Stimulated activated CD8-positive, alpha-beta memory T cell treated with anti-CD3 and anti-CD28 coated beads, Interleukin-15, amount 100 ng/mL, for 1 hour (primary cell): ENCODE measurements around the gene VPS13A.
"Not testable (repeated sequence)": the region's sequence is repeated elsewhere in the genome, so short reads cannot be mapped to it uniquely, and the experiment has no call there.

Source experiments
- DNase-seq: peaks from one replicate; pipeline ENCODE4 v3.0.0-alpha.2; 2020; ENCODE audit warnings: low read depth

The VPS13A gene

DNA sequence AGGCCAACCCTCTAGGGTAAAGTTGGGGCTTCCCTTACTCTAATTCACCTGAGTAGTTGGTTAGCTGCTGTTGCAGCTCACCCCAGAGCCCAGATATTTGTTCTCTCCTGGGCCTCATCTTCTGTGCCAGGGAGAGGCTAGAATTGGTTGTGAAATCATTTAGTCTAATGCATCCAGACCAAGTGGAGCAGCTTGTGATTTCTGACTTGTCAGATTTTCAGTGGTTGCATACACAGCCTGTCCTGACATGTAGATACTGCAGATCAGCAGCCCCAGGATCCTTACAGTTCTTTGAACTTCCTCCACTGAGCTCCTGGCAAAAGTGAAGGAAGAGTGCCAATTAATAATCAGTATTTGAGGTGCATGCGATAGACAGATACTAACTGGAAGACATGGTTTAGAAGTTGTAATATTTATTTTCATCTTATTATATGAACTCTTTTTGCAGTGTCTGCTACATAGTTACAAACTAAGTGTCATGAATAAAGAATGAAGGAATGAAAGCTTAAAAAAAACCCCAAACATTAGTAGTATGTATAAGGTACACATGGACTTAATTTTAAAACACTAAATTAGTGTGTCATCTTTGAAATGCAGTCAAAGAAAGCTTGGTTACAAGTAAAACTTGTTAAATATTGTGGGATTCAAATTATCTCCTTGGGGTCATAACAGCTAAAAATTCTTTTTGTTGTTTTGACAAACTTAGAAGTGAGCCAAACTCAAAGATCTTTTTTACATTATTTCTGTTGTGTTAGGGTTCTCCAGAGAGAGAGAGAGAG lies 128.5 kb downstream of the VPS13A start:
- no peak for DNase-seq

DNA sequence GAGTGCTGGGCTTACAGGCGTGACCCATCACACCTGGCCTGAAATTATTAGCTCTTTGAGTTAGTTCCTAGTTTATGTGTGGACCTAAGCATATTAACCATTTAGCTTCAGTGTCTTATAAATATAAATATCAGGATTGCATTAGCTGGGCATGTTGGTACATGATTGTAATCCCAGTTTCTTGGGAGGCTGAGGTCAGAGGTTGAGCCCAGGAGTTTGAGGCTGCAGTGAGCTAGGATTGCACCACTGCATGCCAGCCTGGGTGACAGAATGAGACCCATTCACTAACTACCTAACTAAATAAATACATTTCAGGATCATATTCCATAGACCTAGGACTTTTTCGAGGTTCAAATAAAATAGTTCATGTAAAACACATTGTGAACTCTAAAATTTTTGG lies 129.8 kb downstream of the VPS13A start:
- DNase-seq: no peak

DNA sequence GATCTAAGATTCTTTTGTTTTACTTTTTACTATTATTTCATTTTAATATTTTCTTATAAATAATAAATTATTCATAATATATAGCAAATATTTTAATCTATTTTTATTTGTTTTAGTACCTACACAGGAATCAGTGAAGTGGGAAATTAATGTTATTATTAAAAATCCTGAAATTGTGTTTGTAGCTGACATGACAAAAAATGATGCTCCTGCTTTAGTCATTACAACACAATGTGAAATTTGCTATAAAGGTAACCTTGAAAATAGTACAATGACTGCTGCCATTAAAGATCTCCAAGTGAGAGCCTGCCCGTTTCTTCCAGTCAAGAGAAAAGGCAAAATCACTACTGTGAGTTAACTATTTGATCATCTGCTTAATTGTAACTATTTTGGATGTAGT lies 138.7 kb downstream of the VPS13A start:
- no peak for DNase-seq

DNA sequence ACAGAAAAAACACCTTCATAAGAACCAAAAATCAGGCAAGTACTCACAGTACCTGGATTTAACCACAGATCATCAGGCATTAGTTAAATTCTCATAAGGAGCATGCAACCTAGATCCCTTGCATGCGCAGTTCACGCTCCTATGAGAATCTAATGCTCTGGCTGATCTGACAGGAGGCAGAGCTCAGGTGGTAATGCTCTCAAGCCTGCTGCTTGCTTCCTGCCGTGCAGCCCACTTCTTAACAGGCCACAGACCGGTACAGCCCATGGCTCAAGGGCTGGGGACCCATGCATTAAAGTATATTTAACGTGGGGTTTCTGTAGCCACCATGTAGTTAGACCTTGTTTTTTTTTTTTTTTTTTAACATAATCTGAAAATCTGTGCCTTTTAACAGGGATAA lies 147.7 kb downstream of the VPS13A start:
- no peak for DNase-seq

DNA sequence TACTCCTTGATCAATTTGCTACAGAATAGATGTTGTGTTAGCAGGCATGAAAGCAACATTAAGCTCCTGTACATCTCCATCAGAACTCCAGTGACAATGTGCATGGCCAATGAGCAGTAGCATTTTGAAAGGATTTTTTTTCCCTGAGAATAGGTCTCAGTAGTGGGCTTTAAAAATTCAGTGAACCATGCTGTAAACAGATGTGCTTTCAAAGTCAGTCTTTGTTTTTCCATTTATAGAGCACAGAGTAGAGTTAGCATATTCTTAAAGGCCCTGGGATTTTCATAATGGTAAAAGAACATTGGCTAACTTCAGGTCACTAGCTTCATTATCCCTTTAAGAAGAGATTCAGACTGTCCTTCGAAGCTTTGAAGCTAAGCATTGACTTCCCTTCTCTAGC lies 150.8 kb downstream of the VPS13A start:
- no peak for DNase-seq

DNA sequence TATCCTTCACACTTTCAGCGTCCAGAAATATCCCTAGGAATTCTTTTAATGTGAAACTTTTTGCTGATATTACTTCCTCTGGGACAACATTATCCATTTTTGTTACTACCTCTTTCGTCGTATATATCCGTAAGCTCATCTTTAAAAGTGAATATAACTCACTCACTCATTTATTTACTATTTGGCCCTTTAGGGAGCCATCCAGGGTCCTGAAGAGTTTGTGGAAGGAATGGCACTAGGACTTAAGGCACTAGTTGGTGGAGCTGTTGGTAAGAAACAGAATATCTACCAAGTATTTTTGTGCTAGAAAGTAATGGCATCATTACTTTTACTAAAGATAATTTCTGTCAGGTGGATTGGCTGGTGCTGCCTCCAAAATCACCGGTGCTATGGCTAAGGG lies 192.7 kb downstream of the VPS13A start:
- DNase-seq: no peak

DNA sequence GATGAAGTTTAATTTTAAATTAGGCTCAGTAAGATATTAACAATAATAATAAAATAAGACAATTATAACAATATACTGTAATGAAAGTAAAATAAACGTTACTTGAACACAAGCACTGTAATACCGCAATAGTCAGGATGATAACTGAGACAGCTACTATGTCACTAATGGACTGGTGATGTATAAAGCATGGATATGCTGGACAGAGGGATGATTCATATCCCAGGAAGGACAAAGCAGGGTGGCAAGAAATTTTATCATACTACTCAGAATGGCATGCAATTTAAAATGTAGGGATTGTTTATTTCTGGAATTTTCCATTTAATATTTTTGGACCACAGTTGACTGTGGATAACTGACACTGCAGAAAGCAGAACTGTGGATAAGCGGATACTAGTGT lies 196.9 kb downstream of the VPS13A start:
- DNase-seq: no peak

DNA sequence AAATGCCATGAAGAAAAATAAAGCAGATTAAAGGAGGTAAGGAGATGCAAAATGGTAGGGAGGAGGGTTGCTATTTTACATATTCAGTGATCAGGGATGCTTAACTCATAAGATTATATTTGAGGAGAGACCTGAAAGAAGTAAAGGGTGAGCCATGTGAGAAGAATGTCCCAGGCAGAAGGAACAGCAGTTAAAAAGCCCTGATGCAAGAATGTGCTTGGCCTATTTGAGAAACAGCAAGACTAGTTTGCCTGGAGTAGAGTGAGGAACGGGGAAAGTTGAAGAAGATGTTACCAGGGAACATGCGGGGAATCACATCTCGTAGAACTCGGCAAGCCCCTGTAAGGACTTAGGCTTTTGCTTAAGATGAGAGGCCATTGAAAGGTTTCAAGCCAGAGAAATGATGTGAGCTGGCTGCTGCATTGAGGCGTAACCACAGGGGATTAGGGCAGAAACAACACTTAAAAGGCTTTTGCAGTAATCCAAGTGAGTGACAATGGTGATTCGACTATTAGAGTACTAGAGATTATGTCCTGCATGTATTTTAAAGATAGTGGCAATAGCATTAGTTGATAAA lies 198.7 kb downstream of the VPS13A start:
- no peak for DNase-seq

DNA sequence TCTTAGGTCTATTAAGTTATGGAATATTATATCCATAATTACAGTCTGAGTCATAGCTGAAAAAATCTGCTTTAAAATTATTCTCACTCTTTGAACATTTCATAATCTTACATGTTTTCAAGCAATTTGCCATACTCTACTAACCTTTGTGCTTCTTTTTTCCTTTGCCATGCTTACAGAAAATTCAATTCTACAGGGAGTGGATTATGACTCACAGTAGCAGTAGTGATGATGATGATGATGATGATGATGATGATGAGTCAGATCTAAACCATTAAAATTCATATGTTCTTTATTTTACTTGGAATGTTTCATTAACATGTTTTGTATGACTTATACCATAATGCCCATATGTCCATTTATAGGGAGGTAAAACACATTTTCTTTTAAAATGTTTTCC lies 207.1 kb downstream of the VPS13A start:
- no peak for DNase-seq

DNA sequence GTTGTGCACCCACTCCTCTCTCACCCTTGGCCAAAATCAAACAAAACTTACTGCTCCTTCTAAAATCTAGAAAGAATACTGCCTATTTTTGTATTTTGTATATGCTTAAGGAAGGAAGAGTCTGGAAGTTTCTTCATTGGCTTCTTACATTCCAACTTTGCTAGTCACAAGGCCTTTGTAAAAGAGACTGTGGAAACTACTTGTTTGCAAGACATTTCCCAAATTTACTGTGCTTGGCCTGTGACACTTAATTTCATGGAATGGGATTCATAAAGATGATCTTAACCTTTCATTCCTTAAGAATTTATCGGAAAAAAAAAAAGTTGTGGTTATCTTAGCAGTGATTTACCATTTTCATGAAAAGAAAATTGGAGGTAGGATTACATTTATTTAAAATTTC lies 208.9 kb downstream of the VPS13A start:
- DNase-seq: no peak

DNA sequence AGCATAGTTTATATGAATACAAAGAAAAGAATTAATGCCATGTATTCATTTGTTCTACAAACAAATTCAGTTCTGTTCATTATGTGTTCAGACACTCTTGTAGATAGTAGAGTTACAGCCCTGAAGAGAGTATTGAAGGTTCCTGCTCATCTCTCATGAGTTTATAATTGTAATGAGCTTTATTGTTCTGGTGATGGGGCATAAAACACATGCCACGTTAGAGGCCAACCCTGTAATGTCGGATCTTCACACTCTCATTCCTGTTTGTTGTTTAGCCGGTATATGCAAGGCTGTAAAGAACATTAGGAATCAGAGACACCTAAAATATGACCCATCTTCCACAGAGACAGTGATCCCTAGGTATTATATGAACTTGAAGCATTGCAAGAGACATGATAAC lies 214.5 kb downstream of the VPS13A start:
- no peak for DNase-seq

DNA sequence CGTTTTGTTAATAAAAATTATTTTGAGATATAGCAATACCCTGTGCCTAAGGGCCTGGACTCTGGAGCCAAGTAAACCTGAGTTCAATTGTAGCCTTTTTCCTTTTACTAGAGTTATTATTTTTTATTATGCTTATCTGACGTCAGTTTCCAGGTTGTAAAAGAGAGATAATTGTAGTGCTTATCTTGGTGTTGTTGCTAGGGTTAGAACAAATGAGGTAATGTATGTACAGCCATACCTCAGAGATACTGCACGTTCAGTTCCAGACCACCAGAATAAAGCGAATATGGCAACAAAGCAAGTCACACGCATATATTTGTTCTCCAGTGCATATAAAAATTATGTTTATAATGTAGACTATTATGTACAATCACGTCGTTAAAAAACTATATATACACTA lies 215.0 kb downstream of the VPS13A start:
- DNase-seq: no peak

DNA sequence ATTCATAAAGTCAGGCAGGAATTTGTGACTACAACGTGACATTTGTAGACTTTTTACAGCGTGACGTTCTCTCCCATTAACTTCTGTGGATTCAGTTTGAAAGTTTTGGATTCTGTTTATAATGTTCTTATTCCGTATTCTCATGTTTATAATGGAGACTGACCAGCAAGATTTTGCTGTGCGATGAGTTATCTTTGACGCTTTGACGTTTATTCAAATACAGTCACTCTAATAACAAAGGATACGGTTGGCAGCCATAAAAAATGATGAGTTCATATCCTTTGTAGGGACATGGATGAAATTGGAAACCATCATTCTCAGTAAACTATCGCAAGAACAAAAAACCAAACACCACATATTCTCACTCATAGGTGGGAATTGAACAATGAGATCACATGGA lies 221.2 kb downstream of the VPS13A start:
- DNase-seq: not testable (repeated sequence)

DNA sequence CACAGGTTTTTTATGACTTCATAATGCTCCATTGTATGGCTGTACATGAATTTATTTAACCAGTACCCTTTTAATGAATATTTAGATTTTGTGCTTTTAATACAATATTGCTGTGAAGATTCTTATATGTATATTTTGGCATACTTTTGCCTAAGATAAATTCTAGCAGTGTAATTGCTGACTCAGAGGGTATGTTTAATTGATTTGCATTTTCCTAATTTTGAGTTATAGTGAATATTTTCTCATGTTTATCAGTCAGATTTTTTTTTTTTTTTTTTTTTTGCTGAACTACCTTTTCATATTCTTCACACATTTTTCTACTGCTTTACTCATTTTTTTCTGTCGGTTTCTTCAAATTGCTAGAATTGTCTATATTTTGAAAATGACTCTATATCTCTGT lies 222.6 kb downstream of the VPS13A start:
- no peak for DNase-seq

DNA sequence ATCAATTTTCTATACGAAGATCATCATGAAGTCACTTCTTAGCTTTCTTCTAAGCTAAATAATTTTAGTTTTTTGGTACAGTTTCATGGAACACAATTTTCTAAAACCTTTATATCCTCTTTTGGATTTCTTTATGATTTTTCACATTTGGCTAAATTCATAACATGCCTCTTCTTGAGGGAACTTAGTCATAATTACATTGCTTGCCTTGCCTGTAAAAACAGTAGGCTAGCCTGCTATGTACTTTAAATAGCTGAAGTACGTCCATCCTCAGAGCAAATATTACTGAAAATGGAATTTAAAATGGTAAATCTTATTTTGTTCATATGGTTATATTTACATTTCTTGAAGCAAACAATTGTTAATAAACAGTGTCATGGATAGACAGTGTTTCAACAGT lies 225.0 kb downstream of the VPS13A start:
- DNase-seq: no peak

DNA sequence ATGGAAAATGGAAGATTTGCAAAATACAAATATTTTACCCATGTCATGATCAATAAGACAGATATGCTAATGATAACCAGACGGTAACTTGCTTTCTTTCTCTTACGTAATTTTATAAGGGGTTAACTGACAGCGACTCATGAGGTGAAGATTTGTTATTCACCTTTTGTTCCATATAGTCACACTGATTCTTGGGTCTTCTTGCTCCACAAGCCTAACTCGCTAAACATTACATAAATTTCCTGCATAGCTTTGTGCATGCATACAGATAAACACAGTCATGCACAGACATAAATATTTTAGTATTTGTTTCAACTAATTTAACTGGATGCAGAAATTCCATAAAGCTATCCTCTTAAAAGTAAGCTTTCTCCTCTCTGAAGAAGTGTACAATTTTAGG lies 225.9 kb downstream of the VPS13A start:
- no peak for DNase-seq

DNA sequence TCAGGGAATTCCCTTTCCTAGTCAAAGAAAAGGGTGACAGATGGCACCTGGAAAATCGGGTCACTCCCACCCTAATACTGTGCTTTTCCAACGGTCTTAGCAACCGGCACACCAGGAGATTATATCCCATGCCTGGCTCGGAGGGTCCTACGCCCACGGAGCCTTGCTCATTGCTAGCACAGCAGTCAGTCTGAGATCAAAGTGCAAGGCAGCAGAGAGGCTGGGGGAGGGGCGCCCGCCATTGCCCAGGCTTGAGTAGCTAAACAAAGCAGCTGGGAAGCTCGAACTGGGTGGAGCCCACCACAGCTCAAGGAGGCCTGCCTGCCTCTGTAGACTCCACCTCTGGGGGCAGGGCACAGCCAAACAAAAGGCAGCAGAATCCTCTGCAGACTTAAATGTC lies 231.2 kb downstream of the VPS13A start:
- DNase-seq: not testable (repeated sequence)

DNA sequence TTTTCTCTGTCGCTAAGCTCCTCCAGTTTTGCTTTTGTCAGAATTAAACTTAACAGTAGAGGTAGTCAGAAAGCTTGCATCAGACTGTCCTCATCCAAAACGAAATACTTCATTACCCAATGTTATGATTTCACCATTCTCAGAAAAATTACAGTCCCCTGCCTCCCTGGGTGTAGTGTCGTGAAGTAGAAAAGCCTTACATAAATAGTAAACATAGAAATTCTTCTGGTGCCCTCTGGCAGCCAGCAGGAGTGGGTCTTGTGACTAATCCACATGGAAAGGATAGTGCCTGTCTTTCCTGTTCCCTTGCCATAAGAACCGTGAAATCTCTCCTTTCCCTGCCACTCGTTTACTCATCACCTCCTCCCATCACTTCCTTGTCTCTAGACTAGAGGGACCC lies 240.2 kb downstream of the VPS13A start:
- no peak for DNase-seq

DNA sequence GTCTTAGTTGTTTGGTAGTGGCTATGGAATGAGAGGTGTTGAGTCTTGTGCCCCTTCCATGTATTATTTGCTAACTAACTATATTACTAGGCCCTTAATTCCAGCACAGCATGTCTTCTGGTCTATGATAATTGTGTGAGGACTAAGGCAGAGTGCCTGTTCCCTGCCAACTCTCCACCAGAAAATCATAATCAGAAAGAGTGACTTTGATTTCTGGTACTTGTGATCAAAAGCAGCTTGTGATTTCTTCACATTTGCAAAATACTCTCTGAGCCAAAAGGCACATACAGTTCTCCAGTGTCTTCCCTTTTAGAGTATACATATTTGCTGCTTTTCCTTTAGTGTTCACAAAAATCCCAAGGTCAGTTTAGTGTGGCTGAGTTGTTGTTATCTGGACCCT lies 240.9 kb downstream of the VPS13A start:
- no peak for DNase-seq

DNA sequence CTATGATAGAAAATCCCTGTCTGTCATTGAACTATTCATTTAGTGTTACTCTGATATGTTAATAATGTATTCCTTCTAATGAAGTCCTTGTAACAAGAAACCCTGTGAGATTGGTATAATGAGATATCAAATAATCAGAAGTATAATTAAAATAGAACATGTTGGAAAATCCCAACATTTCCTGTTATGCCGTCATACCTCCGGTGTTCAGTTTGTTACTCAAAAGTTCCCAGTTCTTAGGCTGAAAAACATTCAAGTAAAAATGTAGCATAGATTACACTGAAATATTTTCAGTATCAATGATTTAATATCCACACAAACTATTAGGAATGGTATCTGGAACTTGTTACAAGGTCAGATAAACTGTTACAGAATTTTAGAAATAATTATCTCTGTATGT lies 243.3 kb downstream of the VPS13A start:
- DNase-seq: no peak

DNA sequence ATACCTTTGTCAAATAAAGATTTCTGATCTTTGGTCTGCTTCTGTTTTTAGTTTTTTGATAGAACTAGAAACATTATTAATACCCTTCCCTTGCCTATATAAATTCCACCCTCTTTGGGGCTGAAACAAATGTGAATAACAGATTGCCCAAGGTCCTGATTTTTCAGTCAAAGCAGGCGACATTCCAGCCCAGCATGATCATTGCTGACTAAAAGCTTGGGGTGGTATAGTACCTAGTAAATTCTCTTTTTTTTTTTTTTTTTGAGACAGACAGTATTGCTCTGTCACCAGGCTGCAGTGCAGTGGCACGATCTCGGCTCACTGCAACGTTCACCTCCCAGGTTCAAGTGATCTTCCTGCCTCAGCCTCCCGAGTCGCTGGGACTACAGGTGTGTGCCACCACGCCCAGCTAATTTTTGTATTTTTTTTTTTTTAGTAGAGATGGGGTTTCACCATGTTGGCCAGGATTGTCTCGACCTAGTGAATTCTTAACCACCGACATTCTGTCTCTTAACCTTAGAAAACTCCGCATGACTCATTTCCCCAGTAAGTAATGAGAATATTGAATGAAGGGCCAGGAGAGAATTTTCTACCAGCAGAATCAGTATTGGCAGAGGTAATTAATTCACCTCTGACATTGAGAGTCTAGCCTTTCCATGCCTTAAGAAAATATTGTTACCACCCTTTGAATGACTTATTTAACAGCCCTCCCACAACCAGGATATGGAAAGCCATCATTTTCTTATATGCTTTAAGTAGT lies 244.4 kb downstream of the VPS13A start:
- DNase-seq: no peak

DNA sequence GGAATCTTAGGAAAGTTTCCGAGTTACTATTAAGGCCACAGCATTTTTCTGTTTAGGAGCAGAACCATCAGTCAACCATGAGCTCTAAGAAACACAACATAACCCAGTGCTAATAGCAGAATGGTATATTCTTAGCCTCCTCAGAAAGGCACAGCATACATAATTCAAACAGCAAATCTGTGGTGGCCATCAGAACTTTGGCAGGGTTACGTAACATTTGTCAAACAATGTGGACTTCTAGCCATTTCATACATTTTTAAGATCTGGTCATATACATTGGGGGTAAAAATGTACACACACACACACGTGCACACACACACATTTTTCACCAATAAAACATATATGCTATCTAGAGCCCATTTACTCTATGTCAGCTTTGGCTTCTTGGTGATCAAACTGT lies 245.6 kb downstream of the VPS13A start:
- no peak for DNase-seq

DNA sequence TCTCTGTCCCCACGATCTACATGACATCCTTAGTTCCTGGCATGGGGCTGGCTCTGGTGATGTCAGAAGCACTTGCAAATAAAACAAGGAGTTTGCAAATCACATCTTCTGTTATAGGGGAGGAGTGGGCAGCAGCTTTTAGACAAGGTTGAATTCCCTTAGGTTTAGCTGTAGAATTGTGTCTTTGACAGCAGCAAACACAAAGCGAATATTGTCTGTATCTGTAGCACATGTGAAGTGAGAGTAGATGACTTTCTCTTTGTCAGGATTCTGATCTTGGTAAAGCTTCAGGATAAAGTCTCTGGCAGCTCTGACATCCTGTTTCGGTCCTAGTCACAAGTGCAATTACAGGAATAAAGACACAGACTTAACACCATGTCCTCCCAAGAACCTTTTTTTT lies 246.5 kb downstream of the VPS13A start:
- DNase-seq: no peak
